NCI-H146 treated with DMSO at 0.1 percent for 48 hours (cell line): ENCODE data around the gene NEDD9.

Experiments used
- DNase-seq: peaks from one replicate; lab custom pipeline; 2025; ENCODE audit not compliant: unreplicated experiment; lab: John Stamatoyannopoulos, UW

Gene NEDD9

DNA sequence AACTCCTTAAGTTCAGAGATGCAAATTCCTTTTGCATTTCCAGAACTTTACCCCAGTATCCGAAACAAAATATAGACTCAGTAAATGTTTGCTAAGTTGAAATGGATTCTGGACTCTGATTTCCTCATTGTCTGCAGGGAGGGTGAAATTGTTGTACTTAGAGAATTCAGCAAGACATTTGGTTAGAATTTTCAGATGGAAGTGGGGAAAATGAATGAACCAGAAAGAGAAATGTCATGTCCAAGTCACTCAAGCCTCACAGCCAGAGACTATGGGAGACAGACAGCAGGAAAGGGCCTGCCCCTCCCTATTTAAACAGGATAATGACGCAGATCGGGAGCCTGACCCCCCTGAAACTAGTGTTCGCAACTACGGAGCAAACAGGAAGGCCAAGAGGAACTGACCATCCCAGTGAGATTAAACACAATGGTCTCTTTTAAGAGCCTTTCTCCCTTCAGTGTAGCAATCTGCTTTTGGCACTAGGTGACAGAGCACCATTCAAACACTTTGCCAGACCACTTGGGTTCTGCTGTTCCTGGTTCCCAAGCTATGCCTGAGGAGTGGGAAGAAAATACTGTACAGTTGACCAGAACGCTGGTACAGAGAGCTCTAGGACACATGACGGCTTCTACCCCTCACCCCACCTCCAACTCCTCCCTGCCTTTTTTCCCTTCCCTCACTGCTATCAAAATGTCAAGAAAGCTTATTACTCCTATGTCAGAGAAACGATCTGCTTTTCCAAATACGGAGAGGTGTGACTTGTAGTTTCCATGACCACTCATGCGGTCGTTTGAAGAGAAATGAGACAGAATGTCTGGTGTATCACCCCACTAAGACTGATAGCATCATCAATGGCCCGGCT is 13.7 kb downstream of the NEDD9 start:
- no peak for DNase-seq

DNA sequence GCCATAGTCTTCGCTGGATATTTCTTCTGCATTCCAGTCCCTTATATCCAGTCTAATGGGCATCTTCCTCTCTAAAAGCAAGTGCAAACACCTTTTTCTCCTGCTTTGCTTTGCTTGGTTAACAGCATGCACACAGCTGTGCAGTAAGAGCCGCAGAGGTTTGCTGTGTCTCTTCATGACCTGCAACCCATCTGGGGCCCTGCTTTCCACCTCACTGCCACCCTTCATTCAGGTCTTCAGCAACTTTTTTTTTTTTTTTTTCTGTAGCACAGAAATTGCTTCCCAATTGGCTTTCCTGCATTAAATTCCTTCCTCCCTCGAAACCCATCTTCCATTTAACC is 14.4 kb downstream of the NEDD9 start:
- DNase-seq = no peak

DNA sequence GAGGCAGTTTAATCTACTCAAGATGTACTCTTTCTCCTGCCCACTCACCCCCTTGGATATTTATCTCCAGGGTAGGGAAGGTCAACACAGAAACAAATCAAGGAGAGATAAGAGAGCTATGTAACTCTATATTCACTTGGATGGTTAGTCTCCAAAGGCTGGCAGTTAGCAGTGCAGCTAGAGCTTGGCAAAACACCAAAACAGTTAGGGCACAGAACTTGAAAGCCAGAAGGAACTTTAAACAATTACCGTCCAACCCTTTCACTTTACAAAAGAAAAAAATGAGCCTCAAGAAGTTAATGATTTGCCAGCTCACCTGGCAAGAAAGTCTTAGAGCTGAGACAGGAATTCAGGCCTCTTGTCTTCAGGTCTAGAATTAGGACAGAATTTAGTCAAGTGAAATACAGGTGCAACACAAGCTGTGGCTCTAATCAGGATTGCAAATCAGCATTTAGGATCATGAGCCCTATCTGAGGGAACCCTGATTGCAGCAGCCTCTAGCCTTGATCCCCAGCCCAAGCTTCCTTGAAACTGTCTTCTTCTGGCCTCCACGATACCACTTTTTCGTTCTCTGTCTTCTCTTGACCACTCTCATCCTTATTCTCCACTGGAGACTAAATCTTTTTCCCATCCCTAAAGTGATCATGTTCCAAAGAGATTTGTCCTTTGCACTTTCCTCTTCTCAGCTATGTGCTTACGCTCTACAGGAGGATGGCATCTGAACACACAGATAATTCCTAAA is 14.9 kb downstream of the NEDD9 start:
- no peak for DNase-seq

DNA sequence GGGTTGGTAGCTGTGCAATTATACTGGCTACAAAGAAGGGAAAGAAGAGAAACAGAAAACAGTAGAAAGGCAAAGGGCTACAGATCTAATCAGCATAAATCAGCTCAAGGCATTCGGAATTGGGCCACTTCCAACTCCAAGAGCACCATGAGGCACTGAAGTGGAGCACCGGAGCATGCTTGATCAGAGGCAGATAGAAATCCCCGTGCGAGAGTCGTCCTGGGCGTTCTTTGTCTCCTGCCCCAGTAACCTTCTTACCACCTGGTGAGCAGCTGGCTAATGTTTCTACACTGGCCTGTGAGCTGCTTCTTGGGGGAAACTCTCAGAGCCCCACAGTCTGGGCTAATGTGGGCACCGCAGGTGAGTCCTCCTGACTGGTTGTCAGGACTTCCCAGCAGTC is 16.7 kb downstream of the NEDD9 start:
- DNase-seq = no peak

DNA sequence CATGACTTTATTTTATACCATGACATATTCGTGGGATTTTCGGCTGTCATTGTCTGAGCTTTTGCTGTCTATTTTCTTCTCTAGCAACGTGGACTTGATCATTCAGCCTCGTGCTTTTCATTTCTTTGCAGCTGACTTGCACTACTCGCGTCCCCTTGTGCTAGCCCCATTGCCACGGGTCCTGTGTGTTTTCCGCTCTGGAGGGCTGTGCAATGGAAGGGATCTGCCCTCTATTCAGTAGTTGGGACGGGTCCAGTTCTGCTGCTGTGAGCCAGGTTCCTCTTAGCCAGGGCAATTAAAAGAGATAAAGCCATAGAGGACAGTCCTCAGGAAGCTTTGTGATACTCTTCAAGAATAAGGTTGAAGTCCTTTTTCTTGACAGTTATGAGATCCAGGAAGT is 17.6 kb downstream of the NEDD9 start:
- DNase-seq = no peak

DNA sequence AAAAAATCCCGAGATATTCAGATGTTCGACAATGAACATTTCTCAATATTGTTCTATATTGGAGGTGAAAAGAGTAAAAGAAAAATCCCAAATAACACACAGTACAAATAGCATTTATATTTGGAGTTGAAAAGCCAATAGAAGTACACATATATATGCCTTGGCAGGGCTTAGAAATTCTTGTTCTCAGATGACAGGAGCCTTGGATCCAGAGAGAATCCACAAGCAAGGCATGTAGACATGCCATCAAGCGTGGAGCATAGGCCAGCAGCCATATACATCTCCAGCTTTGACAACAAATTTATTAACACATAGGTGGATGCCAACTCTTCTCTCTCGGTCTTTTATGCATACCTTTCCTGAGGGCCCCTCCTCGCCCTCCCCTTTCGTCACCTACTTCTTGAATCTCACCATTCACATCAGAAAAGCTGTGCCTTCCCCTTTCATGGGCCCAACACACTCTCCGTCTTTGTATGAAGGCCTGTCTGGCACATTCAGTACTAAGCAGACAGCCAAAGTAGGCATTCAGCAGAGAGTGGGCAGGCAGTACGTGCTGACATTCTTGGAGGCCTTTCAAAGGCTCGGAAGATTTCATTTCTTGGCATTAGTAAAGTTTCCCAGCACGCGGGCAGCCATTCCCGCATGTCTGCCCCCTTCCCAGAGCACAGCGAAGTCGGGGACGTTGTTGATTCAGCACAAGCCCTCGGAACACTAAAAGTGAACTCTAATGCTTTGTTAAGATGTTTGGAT is 18.2 kb downstream of the NEDD9 start:
- no peak for DNase-seq

DNA sequence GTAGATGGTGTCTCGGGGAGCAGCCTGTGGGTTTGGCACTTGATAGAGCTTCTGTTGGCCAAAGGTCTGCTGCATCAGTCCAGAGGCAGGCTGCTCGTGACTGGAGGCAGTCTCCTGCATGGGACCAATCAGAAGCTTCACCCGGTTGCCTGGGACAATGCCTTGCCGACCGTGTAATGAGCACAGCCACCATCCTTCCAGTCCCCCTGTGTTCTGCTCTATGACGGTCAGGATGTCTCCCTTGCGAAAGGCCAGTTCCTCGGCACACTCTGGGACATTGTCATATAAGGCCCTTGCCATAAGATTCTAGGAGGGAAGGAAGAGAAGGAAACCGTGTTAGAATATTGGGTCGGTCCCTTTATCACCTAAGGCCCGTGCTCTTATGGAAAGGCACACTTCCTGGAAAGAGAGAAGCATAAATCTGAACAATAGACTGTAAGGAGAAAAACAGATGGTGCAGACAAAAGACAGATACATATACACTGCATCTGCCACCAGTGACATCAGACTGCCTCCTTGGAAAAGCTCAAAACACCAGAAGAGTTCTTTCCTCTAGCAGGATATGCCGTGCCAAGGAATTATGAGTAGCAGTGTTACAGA is 18.9 kb downstream of the NEDD9 start:
- no peak for DNase-seq

DNA sequence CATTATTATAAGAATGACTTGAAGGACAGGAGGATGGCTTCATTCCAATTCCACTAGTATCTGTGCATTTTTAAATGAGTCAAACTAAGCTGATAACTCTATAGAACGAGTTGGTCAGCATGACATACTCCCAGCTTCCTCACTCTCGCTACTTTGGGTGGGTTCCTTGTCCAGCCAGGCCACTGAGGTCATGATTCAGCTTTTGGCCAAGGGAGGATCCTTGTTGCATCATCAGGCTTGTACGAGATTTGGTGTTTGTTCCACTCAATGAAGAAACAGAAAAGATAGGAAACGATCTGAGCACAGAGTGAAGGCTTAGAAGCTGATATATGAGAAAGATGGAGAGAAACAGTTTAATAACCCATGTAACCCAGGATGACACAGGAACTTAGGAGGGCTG is 19.8 kb downstream of the NEDD9 start:
- DNase-seq = no peak

DNA sequence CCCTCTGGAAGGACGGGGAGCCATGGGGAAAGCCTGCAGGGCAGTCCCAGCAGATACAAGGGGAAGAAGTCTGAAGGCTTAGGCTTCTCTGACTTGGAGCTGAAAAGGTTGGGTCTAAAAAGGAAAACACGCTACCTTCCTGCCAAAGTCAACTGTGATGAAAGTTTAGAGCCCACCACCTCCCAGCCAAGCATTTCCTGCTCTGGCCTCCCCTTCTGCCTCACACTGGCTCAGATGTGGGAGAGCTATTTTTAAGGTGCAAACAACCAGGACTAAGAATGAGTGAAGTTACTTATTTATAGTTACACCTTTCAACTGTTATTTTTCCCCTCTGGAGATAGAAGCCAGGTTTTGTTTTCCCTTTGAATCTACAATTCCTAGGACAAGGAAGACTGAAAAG is 21.2 kb downstream of the NEDD9 start:
- DNase-seq = no peak

DNA sequence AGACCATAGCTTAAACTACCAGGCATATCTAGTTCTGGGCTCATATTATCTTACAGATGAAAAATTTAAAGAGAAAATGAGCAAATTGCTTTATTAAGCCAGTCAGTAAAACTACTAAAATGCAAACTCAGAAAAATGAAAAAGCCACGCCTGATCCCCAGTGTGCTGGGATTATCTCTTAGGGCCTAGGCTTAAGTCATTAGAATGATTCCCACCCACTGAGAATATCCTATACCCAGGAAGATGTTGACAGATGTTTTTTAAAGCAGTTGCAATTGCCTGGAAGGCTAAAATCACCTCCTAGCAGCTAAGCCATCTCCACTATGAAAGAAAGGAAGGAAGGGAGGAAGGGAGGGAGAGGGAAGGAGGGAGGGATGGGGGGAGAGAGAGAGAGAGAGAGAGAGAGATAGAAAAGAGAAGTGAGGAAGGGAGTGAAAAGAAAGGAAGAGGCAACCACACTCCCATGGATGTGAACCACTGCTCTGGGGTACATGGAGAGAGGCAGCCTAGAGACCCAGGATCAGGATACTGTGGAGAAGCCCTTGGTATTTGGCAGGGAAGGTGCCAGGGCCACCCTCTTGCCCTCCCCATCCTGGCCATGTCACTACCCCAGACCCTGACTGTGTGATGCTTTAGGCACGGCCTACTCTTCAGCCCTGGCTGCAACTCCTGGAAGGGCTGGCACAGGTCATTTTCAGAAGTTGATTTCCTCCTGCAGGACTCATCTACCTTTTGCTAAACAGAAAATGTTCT is 21.9 kb downstream of the NEDD9 start:
- DNase-seq = no peak

DNA sequence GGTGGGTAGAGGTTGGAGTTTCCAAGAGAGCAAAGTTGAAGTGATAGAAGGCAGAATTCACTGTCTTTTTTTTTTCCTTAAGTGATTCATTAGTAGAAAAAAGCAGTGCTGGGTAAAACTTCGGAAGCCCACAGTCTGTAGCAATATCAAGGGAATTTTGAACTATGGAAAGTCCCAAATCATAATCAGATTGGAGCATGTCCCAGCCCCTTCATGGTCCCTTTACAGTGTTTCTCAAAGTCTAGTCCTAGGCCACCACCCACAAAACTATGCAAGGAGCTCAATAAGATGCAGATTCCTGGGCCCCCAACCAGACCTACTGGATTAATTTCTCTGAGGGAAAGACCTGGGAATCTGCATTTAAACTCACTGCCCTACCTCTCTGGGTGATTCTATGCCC is 22.6 kb downstream of the NEDD9 start:
- DNase-seq = no peak

DNA sequence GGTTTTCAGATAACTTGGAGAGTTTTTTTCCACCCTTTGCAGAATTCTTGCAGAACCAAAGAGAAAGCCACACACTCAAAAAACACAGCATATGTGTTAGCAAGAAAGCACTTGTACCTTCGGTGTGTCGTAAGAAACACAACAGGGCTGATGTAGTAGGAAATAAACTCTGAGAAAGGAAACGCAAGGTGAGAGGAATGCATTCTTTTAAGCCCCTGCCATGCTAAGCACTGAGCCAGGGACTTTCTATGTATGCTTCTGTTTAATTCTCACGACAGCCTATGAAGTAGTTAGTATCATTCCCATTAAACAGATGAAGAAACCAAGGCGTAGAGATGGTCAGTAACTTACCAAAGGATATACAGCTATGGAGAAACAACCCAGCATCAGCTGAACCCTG is 23.1 kb downstream of the NEDD9 start:
- DNase-seq = no peak

DNA sequence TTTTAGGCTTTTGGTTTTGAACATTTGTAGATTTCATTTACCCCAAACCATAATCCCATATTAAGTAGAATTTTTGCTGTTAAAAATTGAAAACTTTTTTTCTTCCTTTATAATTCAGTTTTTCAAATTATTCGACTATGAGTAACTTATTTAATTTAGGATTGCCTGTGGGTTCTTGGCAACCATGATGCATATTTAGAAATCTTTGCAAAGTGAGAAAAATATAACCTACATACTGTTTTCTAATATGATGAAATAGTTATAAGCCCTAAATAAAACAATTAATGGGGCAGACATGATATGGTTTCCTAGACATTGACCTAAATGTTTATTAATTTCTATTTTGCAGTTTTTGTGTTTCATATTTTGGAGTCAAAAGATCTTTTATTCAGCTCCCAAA is 23.6 kb downstream of the NEDD9 start:
- no peak for DNase-seq

DNA sequence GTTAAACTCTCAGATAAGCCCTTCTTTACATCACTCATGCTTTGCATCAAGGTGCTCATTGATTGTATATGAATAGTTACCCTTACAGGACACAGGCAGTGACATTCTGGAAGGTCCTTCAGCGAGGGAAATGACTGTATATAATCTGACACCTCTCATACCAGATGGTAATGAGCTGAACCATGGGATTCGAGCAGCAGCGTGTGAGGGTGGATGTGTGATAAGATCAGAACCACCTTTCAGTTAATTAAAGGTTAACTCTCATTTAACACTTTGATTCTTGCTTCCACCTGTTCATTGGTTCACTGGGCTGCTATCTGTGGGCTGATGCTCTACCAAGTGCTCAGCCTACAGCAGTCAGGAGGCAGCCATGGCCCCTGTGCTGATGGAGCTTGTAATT is 24.2 kb downstream of the NEDD9 start:
- DNase-seq = no peak

DNA sequence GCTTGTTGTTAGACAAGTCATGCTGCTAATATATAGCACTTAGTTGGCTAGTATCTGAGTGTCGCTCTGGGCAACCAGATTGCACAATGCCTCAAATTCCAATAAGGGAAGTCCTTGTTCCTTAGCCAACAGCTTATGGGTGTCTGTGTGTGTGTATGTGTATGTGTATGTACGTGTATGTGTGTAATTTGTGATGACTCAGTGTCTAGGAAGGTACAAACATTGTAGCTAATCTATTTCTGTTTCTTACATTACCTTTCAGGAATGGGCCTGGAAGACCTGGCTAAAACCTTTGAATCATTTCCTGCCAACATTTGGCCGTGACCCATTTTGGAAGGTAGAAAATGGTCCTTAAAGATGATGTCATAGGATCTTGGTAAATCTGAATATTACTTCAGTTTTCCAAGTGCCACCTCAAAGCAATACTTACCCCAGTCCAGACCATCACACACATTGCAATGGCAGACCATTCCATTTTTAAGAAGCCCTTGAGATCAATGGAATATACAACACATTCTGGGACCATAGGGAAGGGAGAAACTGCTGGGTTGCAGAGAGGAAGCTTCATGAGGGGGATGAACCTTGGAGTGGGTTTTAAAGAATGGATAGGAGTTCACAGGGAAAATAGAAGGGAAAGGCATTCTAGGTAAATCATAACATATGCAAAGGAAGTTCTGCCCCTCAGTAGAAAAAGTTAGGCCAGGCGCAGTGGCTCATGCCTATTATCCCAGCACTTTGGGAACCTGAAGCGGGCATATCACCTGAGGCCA is 25.1 kb downstream of the NEDD9 start:
- DNase-seq = no peak

DNA sequence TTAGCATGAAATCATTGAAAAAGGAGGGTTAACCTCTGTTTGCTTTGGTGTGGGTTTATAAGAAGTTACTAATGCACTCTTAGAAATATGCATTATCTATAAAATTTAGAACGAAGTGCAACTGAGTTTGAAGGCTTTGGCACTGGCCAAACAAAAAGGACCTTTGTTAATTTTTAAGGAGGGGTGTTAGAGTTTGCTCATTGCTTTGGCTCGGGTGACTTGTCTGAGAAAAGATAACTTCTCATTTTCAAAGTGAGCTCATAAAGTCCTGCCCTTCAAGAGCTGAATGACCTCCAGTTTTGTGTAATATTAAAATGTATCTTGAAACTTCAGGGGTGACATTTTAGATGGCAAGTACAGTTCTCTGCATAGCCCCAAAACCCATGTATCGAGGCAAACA is 25.9 kb downstream of the NEDD9 start:
- DNase-seq = no peak

DNA sequence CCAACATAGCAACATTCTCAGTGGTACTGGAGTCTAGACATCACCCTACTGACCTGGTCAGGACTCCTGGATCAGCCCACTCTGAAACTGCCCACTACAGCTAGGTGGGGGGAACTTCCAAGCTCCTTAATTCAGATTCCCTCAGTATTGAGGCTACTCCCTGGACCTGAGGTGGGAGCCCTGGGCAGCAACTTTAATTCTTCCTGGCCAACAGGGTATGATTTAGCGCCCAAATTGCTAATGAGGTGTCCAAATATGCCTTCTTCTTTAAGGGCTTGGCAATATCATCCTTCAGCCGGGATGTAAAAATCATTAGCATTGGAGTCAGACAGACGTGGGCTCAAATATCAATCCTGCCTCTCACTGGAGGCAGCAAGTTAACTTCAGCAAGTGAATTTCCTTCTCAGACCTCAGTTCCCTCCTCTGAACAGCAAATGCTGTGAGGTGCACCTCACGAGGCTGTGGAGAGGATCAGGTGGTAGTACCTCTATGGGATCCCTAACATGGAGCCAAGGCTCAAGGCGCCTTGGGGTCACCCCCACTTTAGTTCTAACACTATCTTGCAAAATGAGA is 27.6 kb downstream of the NEDD9 start:
- DNase-seq = no peak

DNA sequence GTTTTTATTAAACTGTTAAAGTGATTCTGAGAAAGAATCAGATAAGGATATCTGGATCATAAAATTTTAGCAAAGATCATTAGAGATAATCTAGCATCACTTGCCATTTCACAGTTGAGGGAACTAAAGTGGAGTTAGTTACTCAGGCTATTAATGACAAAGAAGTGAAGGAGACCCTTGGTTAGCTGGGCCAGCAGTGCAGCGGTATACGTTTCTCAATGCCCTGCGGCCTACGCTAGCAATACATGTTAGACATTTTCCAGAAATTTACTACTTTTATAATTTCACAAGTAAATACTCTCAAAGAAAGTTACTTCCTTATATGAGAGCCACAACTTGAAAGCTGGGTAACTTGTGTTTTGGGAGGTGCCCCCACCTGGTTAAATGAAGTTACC is 28.5 kb downstream of the NEDD9 start:
- DNase-seq = no peak

DNA sequence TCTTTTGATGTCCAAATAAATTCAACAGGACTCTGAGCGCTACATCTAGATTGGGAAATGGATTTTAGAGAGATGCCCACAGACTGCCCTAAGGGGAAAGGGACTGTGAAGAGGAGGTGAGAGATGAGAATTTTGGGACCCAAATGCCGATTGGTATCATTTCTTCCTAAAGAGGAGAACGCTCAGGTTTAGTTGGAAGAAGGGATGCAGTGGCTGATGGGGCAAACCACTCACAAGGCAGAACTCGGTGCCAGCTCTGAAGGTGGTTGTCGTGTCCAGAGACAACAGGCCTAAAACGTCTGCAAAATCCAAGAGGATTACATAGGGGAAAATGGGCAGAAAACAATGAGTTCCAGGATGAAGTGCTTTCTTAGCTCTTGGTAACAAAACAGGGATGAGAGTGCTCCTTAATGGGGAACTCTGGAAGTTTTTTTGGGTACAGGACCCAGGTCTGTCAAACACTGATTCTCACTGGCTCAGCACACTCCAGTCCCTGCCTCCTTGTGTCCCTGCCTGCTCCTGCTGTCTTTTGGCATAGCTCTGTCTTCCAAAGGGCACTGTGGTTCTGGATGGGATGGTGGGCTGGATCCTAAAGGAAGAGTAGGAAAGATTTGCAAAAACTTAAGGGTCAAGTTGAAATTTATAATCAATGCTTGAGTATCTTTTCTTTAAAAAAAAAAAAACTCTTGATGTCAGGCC is 29.0 kb downstream of the NEDD9 start:
- no peak for DNase-seq
